CD4-positive, alpha-beta T cell (primary cell): ENCODE results near the gene GDF15. TPM values are rescaled to one million over a fixed set of nuclear protein-coding genes. Genes with fewer than 3 reads are reported as not detected.

Source experiments
- ATAC-seq: fragments of 200-7000 bp; cut with Tn5 transposase; one replicate; pipeline ENCODE4 v1.10.0; 2022; ENCODE audit warnings: mild to moderate bottlenecking; ENCODE audit not compliant: poor library complexity
- CTCF ChIA-PET: fragments of 350-600 bp; sonication (Branson Sonifier 250); formaldehyde crosslinking; loops from one replicate; lab custom pipeline; 2021; ENCODE audit warnings: antibody characterized with exemption, inconsistent platforms; lab: Charles Lee
- POLR2A ChIA-PET: fragments of 350-600 bp; sonication (Branson Sonifier 250); formaldehyde crosslinking; loops from one replicate; lab custom pipeline; 2021; ENCODE audit warnings: antibody characterized with exemption, inconsistent platforms; lab: Charles Lee
- DNase-seq, 14 experiments: peaks; one replicate each; pipeline ENCODE4 v3.0.0-alpha.2; 2013 to 2020; ENCODE audit warnings: mixed read lengths in 2 of 14
- H3K27ac ChIP-seq, 2 donors: one replicate each; pipeline versions ENCODE4 v1.5.1 to v1.7.0; 2013; ENCODE audit warnings: low read length in 2 of 2, low read depth in 1 of 2, mild to moderate bottlenecking in 1 of 2
- H3K27me3 ChIP-seq, 2 experiments: 1 replicate in 1 of 2; 2 replicates in 1 of 2; pipeline versions ENCODE4 v1.6.1 to v1.7.0; 2013; ENCODE audit warnings: low read length in 2 of 2, control low read depth in 1 of 2, mild to moderate bottlenecking in 1 of 2, moderate library complexity in 1 of 2; ENCODE audit not compliant: insufficient read depth in 2 of 2, control insufficient read depth in 1 of 2
- H3K36me3 ChIP-seq: one replicate; pipeline ENCODE4 v1.6.1; 2013; ENCODE audit warnings: low read length, control low read depth; ENCODE audit not compliant: insufficient read depth
- H3K4me1 ChIP-seq: one replicate; pipeline ENCODE4 v1.6.1; 2013; ENCODE audit warnings: low read length, control low read depth; ENCODE audit not compliant: insufficient read depth
- H3K4me3 ChIP-seq: one replicate; pipeline ENCODE4 v1.5.1; 2013; ENCODE audit warnings: mild to moderate bottlenecking, low read length, moderate library complexity
- H3K9me3 ChIP-seq, 2 experiments: 1 replicate in 1 of 2; 2 replicates in 1 of 2; pipeline versions ENCODE4 v1.6.1 to v1.7.0; 2013; ENCODE audit warnings: low read length in 2 of 2, mild to moderate bottlenecking in 2 of 2, control low read depth in 1 of 2, moderate library complexity in 1 of 2; ENCODE audit not compliant: control insufficient read depth in 1 of 2, insufficient read depth in 1 of 2
- H3K27ac Mint-ChIP-seq: one replicate; pipeline ENCODE4 v1.8.0; 2020; ENCODE audit warnings: mixed read lengths
- H3K27me3 Mint-ChIP-seq: one replicate; pipeline ENCODE4 v1.8.0; 2021; ENCODE audit warnings: mixed read lengths
- H3K36me3 Mint-ChIP-seq: one replicate; pipeline ENCODE4 v1.8.0; 2021; ENCODE audit warnings: low read depth, mixed read lengths
- H3K4me1 Mint-ChIP-seq: one replicate; pipeline ENCODE4 v1.8.0; 2021; ENCODE audit warnings: low read depth, mixed read lengths
- H3K4me3 Mint-ChIP-seq: one replicate; pipeline ENCODE4 v1.8.0; 2020; ENCODE audit warnings: mild to moderate bottlenecking, mixed read lengths
- H3K9me3 Mint-ChIP-seq: one replicate; pipeline ENCODE4 v1.8.0; 2020; ENCODE audit warnings: mixed read lengths
- CTCF ChIP-seq: fragments of 200-600 bp; IDR thresholded peaks from one replicate; pipeline ENCODE4 v1.8.0; 2022; ENCODE audit warnings: antibody characterized with exemption, mild to moderate bottlenecking
- intact Hi-C, 2 experiments: fragments of 100-400 bp; cut with DNase I in 1 of 2; cut with micrococcal nuclease in 1 of 2; formaldehyde crosslinking; loops; one replicate each; pipeline versions ENCODE4 v1.15.1 to v1.9.0; 2023 to 2025; cut with DNase I, micrococcal nuclease
- total RNA-seq, 174 experiments: library from RNA in 2 of 174; stranded (reverse) in 2 of 174; gene quantifications; one replicate each; pipeline ENCODE4 v1.2.3 and lab custom pipeline; 2021 to 2026

GDF15 gene
- total RNA-seq, 2 experiments from 2014 or later = not detected

- TF ChIP-seq CTCF = no peak
- H3K27me3 ChIP-seq = no peaks in the 10 kb centered on the region
- H3K9me3 ChIP-seq = peaks cover 0 to 10% of the 10 kb centered on the region in 2 experiments
- intact Hi-C loops = no loop called here
- H3K4me1 ChIP-seq = no peaks in the 10 kb centered on the region
- no peak overlapping the region for H3K27ac Mint-ChIP-seq
- ChIA-PET CTCF (no interaction called here), POLR2A (interaction anchor here (1.5 kb wide), 1 partner anchor 172 kb away, joined by 3 read pairs; the partner anchor contains the start of gene MPV17L2)
- ATAC-seq = no peak
- no peak overlapping the region for H3K4me3 ChIP-seq
- no peak overlapping the region for H3K27ac ChIP-seq
- peaks cover 44% of the 10 kb centered on the region for H3K36me3 Mint-ChIP-seq
- no peak overlapping the region for H3K4me3 Mint-ChIP-seq
- no peaks in the 10 kb centered on the region for H3K4me1 Mint-ChIP-seq
- peaks cover 31% of the 10 kb centered on the region for H3K36me3 ChIP-seq
- peak in 1 of 14 experiments; percentile 34 for DNase-seq
- no peaks in the 10 kb centered on the region for H3K27me3 Mint-ChIP-seq
- H3K9me3 Mint-ChIP-seq = no peaks in the 10 kb centered on the region
These were observed 21.0 kb upstream of the GDF15 start for GRCh38 chr19:18364826-18365528.

GRCh38 chr19:18366021-18366435 is 19.9 kb upstream of the GDF15 start:
- Histone ChIP-seq H3K4me3 (no peak overlapping the region), H3K27ac (no peak overlapping the region), H3K36me3 (peaks cover 28% of the 10 kb centered on the region), H3K9me3 (peaks cover 0 to 10% of the 10 kb centered on the region in 2 experiments), H3K27me3 (no peaks in the 10 kb centered on the region), H3K4me1 (no peaks in the 10 kb centered on the region)
- no peak for TF ChIP-seq CTCF
- Mint-ChIP-seq H3K9me3 (no peaks in the 10 kb centered on the region), H3K4me1 (no peaks in the 10 kb centered on the region), H3K36me3 (peaks cover 42% of the 10 kb centered on the region), H3K27me3 (no peaks in the 10 kb centered on the region), H3K27ac (no peak overlapping the region), H3K4me3 (no peak overlapping the region)
- ATAC-seq (no peak), DNase-seq (no peak)
- intact Hi-C loops = no loop called here
- ChIA-PET POLR2A (interaction anchor here (1.5 kb wide), 1 partner anchor 173 kb away, joined by 3 read pairs; the partner anchor contains the start of gene MPV17L2), CTCF (no interaction called here)

- no peak for DNase-seq
- CTCF ChIA-PET = no interaction called here
- H3K27me3 Mint-ChIP-seq = peaks cover 3% of the 10 kb centered on the region
- no peak overlapping the region for H3K4me3 Mint-ChIP-seq
- no peak overlapping the region for H3K27ac Mint-ChIP-seq
- no peak for ATAC-seq
- H3K9me3 Mint-ChIP-seq = no peaks in the 10 kb centered on the region
- H3K27me3 ChIP-seq = no peaks in the 10 kb centered on the region
- intact Hi-C loops = no loop called here
- H3K4me1 ChIP-seq = peaks cover 4% of the 10 kb centered on the region
- H3K4me1 Mint-ChIP-seq = peaks cover under 1% of the 10 kb centered on the region
- H3K36me3 ChIP-seq = peaks cover 14% of the 10 kb centered on the region
- H3K4me3 ChIP-seq = no peak overlapping the region
- no peak for TF ChIP-seq CTCF
- POLR2A ChIA-PET = no interaction called here
- no peak overlapping the region for H3K27ac ChIP-seq
- peaks cover 0 to 10% of the 10 kb centered on the region in 2 experiments for H3K9me3 ChIP-seq
- peaks cover 23% of the 10 kb centered on the region for H3K36me3 Mint-ChIP-seq
These were observed 17.3 kb upstream of the GDF15 start for GRCh38 chr19:18368504-18369222.
